ENCODE data around the gene CUTC. TPM values are rescaled to one million over a fixed set of nuclear protein-coding genes. Genes with fewer than 3 reads are reported as not detected.

The CUTC gene
- total and polyA plus RNA-seq, 2 experiments from 2014 or later = 21.6 to 29.4 TPM

DNA sequence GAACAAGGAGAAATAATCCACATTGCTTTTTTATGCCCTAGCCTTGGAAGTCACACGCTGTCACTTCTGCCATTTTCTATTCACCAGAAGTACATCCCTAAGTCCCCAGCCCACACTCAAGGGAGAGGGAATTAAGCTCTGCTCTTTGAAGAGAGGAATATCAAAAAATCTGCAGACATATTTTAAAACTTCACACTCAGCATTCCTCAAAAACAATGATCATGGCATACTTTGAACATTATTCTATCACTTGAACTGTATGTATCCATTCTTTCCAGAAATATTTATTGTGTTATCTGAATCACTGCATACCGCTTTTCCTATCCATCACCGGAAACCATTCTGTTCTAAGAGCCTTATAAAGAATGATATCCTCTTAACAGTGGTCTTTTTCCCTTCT is 59.8 kb downstream of the CUTC start:
- no peak for DNase-seq (ENCODE audit: low spot score)
- H3K27ac ChIP-seq = no peak overlapping the region
- H3K4me2 ChIP-seq = no peak overlapping the region
- no peaks in the 10 kb centered on the region for H3K36me3 ChIP-seq (replicated peaks; ENCODE audit: insufficient read depth, low read depth)
- no peaks in the 10 kb centered on the region for H3K4me1 ChIP-seq (ENCODE audit: insufficient read depth)
- no peaks in the 10 kb centered on the region for H3K27me3 ChIP-seq
- WGBS (ENCODE audit: low lambda C conversion rate, missing lambda C conversion rate) = 96% methylated on average over 3 of the region's 3 CpGs
- no peaks in the 10 kb centered on the region for H3K9me3 ChIP-seq (ENCODE audit: low read depth)
- H2AFZ ChIP-seq = no peak overlapping the region
- peaks cover 3% of the 10 kb centered on the region for H3K79me2 ChIP-seq
- TF ChIP-seq, protein P1, sequence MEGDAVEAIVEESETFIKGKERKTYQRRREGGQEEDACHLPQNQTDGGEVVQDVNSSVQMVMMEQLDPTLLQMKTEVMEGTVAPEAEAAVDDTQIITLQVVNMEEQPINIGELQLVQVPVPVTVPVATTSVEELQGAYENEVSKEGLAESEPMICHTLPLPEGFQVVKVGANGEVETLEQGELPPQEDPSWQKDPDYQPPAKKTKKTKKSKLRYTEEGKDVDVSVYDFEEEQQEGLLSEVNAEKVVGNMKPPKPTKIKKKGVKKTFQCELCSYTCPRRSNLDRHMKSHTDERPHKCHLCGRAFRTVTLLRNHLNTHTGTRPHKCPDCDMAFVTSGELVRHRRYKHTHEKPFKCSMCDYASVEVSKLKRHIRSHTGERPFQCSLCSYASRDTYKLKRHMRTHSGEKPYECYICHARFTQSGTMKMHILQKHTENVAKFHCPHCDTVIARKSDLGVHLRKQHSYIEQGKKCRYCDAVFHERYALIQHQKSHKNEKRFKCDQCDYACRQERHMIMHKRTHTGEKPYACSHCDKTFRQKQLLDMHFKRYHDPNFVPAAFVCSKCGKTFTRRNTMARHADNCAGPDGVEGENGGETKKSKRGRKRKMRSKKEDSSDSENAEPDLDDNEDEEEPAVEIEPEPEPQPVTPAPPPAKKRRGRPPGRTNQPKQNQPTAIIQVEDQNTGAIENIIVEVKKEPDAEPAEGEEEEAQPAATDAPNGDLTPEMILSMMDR (IDR thresholded peaks at IDR 0.05; ENCODE audit: poor library complexity) = no peak
- TF ChIP-seq EZH2 (IDR thresholded peaks at IDR 0.05; ENCODE audit: borderline replicate concordance) (no peak), EZH2phosphoT487 (IDR thresholded peaks at IDR 0.05; ENCODE audit: low read depth, severe bottlenecking, unreplicated experiment) (no peak)
- no peaks in the 10 kb centered on the region for H3K9me2 ChIP-seq (replicated peaks; ENCODE audit: insufficient read depth)
- no peak overlapping the region for H3K4me3 ChIP-seq
- H4K20me1 ChIP-seq (ENCODE audit: insufficient read depth, poor library complexity, severe bottlenecking) = no peaks in the 10 kb centered on the region

DNA sequence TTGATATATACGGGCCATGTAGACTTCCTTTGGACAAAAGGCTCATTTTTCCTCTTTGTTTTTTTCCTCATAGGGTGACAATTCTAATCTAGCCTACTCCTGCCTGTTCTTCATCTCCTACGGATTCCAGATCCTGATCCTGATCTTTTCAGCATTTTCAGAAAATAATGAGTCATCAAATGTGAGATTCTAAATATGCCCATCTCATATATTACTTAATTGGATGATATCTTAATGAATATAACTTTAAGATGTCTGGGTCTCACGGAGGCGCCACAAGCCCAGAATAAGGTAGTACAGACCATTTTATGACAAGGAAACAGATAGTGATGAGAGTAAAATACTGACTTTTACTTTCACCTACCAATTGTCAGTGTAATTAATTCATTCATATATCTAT is 61.8 kb downstream of the CUTC start:
- DNase-seq (ENCODE audit: low spot score) = no peak
- Histone ChIP-seq H3K4me3 (no peak overlapping the region), H4K20me1 (ENCODE audit: insufficient read depth, poor library complexity, severe bottlenecking) (no peaks in the 10 kb centered on the region), H3K36me3 (replicated peaks; ENCODE audit: insufficient read depth, low read depth) (no peaks in the 10 kb centered on the region), H3K4me2 (no peak overlapping the region), H3K27ac (no peak overlapping the region), H2AFZ (no peak overlapping the region), H3K4me1 (ENCODE audit: insufficient read depth) (no peaks in the 10 kb centered on the region), H3K79me2 (no peaks in the 10 kb centered on the region), H3K9me2 (replicated peaks; ENCODE audit: insufficient read depth) (no peaks in the 10 kb centered on the region), H3K9me3 (ENCODE audit: low read depth) (no peaks in the 10 kb centered on the region), H3K27me3 (no peaks in the 10 kb centered on the region)
- WGBS (ENCODE audit: low lambda C conversion rate, missing lambda C conversion rate) = 91% methylated on average over 4 of the region's 4 CpGs
- TF ChIP-seq, protein P1 (IDR thresholded peaks at IDR 0.05; ENCODE audit: poor library complexity) = no peak
- no peak for TF ChIP-seq EZH2phosphoT487 (IDR thresholded peaks at IDR 0.05; ENCODE audit: low read depth, severe bottlenecking, unreplicated experiment)
- no peak for TF ChIP-seq EZH2 (IDR thresholded peaks at IDR 0.05; ENCODE audit: borderline replicate concordance)

DNA sequence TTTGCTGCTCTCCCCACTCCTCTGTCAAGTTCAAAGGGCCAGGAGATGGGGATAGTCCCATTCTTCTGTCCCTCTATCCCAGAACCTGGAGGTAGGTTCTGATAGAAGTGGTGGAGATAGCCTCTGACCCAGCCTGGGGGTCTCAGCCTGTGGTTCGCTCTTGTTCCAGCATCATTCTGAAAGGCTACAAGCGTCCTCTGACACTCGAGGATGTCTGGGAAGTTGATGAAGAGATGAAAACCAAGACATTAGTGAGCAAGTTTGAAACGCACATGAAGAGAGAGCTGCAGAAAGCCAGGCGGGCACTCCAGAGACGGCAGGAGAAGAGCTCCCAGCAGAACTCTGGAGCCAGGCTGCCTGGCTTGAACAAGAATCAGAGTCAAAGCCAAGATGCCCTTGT is 64.9 kb downstream of the CUTC start:
- Histone ChIP-seq H3K4me2 (no peak overlapping the region), H4K20me1 (ENCODE audit: insufficient read depth, poor library complexity, severe bottlenecking) (no peaks in the 10 kb centered on the region), H3K36me3 (replicated peaks; ENCODE audit: insufficient read depth, low read depth) (no peaks in the 10 kb centered on the region), H3K9me3 (ENCODE audit: low read depth) (no peaks in the 10 kb centered on the region), H3K27me3 (no peaks in the 10 kb centered on the region), H3K4me1 (ENCODE audit: insufficient read depth) (no peaks in the 10 kb centered on the region), H3K4me3 (no peak overlapping the region), H3K9me2 (replicated peaks; ENCODE audit: insufficient read depth) (no peaks in the 10 kb centered on the region), H3K27ac (no peak overlapping the region), H3K79me2 (no peaks in the 10 kb centered on the region), H2AFZ (no peak overlapping the region)
- TF ChIP-seq, protein P1 (IDR thresholded peaks at IDR 0.05; ENCODE audit: poor library complexity) = no peak
- TF ChIP-seq EZH2phosphoT487 (IDR thresholded peaks at IDR 0.05; ENCODE audit: low read depth, severe bottlenecking, unreplicated experiment) (no peak), EZH2 (IDR thresholded peaks at IDR 0.05; ENCODE audit: borderline replicate concordance) (no peak)
- 94% methylated on average over 6 of the region's 6 CpGs for WGBS (ENCODE audit: low lambda C conversion rate, missing lambda C conversion rate)
- no peak for DNase-seq (ENCODE audit: low spot score)

DNA sequence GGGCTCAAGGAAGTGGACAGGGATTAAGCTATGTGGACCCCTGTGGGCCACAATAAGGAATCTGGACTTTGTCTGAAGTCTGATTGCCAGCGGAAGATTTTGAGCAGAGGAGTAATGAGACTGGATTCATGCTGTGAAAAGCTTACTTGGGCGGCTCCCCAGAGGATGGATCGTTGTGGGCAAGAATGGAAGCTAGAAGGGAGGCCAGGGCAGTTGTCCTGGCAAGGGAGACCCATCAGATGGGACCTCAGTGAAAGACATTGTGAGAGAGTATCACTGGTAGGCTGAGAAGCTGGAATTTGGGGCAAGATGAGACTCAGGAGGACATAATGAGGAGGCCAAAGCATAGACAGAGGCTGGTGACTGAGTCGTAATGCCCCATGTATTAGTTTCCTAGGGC is 66.0 kb downstream of the CUTC start:
- WGBS (ENCODE audit: low lambda C conversion rate, missing lambda C conversion rate) = 94% methylated on average over 4 of the region's 4 CpGs
- Histone ChIP-seq H3K4me2 (no peak overlapping the region), H3K79me2 (no peaks in the 10 kb centered on the region), H3K27me3 (no peaks in the 10 kb centered on the region), H3K4me1 (ENCODE audit: insufficient read depth) (no peaks in the 10 kb centered on the region), H3K36me3 (replicated peaks; ENCODE audit: insufficient read depth, low read depth) (no peaks in the 10 kb centered on the region), H3K9me2 (replicated peaks; ENCODE audit: insufficient read depth) (no peaks in the 10 kb centered on the region), H4K20me1 (ENCODE audit: insufficient read depth, poor library complexity, severe bottlenecking) (no peaks in the 10 kb centered on the region), H3K27ac (no peak overlapping the region), H3K4me3 (no peak overlapping the region), H2AFZ (no peak overlapping the region), H3K9me3 (ENCODE audit: low read depth) (no peaks in the 10 kb centered on the region)
- TF ChIP-seq EZH2 (IDR thresholded peaks at IDR 0.05; ENCODE audit: borderline replicate concordance) (no peak), EZH2phosphoT487 (IDR thresholded peaks at IDR 0.05; ENCODE audit: low read depth, severe bottlenecking, unreplicated experiment) (no peak)
- TF ChIP-seq, protein P1 (IDR thresholded peaks at IDR 0.05; ENCODE audit: poor library complexity) = no peak
- DNase-seq (ENCODE audit: low spot score) = no peak
